Kidney capillary endothelial cell (primary cell): ENCODE measurements around the gene SCNN1B.

Experiments used
- DNase-seq: peaks from one replicate; pipeline ENCODE4 v3.0.0-alpha.2; 2018; ENCODE audit warnings: low spot score

The SCNN1B gene

DNA sequence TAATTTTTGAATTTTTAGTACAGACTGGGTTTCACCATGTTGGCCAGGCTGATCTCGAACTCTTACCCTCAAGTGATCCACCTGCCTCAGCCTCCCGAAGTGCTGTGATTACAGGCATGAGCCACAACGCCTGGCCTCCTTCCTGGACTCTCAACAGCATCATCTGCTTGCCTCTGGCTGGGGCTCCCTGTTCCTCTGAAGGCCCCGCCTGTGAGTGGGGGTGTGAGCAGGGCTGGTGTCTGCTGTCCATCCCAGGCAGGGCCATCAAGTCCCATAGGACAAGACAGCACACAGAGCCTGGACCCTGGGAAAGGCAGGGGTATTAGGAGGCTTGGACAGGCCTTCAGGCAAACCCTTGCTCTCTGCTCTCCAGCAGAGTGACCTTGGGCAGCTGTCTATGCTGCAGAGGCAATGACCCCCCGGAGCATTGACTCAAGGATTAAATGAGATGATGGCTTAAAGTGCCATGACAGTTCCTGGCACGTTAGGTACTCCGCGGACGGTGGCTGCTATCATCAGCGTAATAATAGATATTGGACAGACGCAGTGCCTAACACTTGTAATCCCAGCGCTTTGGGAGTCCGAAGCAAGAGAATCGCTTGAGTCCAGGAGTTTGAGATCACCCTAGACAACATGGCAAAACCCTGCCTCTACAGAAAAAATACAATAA lies 19.2 kb downstream of the SCNN1B start:
- no peak for DNase-seq

DNA sequence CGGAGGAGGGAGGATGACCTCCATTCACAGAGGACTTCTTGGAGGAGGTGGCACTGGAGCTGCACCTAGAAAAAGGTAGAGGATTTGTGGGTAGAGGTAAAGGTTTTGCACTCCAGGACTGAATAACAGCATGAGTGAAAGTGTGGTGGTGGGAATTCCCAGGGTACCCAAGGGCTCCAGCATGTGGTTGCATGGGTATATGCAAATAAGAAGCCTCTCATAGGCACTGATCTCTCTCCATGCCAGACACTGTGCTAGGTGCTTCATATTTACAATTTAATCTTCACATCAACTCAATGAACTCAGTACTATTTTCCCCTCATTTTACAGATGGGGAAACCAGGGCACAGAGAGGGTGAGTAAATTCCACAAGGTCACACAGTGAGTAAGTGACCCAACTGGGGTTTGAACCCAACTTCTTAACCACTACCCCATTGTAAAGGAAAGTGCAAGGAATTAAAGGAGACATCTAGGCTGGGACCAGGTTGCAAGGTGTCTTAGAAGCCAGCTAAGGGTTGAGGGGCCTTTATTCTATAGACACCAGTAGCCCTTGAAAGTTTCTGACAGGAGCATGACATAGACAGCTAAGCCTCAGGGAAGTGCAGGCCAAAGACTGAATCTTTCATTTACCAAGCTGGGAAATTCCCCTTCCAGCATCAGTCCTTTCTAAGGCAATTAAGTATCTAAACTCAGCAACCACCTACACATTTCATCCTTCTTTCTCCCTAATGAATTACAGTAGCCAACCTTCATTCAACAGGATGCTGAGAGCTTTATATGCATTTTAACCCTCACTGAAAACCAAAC lies 21.3 kb downstream of the SCNN1B start:
- DNase-seq, result no peak

DNA sequence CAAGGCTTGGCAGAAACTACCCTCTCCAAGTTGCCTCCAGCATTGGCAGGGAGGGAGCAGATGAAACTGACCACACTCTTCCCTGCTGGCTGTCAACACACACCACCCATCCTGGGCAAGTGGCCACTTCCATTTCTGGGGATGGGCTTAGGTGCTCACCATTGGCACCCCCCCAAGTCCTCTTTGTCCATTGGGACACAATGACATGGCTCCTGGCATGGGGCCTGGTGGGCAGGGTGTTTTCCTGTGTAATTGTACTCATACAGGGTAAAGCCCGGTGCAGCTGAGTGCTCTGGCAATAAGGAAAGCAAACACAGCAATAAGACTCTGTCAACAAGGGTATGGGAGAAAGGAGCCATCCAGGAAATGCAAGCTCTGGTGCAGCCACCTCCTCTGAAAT lies 22.6 kb downstream of the SCNN1B start:
- no peak for DNase-seq

DNA sequence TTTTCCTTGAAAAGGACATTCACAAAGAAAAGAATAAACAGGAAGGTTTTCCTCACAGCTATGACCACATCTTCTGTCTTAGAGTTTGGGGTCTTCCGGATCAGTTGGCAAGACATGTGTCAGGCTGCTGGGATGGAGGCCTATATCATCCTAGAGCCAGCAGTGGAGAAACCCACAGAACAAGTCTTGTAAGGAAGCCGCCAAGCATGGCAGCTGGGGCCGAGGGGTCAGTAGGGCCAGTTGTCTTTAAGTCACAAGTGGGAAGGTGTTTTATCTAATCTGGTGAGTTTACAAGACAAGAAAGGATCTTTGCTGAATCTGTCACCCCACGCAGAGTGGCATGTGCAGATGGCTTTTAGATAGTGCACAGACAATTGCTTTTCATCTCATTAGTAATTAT lies 25.7 kb downstream of the SCNN1B start:
- no peak for DNase-seq

DNA sequence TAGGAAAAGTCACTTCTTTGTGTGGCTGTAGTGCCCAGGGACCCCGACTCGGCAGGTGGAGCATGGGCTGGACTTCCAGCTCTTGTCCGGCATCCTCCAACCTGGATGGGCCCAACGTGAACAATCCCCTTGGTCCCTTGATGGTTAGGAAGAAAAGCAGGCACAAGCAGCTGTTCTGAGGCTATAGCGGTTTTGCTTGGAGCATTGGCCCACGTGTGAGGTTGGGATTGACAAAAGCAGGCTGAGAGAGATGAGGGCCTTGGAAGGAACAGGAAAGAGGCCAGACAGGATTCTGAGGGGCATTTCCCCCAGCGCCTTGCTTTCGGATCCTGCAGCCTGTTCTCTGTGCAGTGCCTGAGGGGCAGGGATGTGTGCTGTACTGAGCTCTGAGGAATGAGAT lies 28.1 kb downstream of the SCNN1B start:
- DNase-seq, result no peak

DNA sequence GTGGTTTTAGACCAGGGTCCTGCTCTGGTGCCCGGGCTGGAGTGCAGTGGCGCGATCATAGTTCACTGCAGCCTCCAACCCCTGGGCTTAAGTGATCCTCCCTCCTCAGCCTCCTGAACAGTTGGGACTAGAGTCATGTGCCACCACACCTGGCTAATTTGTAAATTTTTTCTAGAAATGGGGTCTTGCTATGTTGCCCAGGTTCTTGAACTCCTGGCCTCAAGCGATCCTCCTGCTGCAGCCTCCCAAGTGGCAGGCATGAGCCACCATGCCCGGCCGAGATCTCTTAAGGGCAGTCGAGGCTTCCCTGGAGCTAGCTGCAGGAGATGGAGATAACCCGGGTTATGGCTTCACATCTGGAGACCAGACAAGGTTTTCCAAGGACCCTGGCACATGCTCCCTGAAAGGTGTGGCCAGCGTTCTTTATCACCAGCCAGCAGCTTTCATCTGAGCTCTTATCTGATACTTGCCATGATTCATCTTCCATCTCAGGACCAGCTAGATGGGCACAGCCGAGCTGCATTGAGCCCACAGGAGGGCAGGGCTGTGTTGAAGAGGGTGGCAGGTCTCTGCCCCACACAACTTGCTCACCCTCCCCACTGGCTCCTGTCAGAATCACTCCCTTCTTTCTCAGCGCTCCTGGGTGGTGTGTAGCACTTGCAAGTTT lies 28.6 kb downstream of the SCNN1B start:
- no peak for DNase-seq

DNA sequence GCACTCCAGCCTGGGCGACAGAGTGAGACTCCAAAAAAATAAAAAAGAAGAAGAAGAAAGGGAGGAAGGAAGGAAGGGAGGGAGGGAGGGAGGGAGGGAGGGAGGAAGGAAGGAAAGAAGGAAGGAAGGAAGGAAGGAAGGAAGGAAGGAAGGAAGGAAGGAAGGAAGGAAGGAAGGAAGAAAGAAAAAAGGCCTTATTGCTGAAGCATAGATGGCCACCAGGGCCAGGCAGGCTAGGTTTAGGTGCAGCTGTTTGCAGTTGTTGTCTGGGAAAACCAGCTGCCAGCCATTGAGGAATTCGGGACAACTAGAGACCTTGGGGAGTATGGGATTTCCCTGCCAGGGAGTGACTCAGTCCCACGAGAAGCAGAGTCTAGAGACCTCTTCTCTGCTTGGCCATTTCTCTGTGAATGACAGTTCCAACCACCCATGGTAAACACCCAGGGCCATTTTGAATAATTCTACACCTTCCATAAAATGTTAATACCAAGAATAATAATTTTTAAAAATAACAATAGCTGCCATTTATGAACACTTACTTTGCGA lies 31.0 kb downstream of the SCNN1B start:
- no peak for DNase-seq

DNA sequence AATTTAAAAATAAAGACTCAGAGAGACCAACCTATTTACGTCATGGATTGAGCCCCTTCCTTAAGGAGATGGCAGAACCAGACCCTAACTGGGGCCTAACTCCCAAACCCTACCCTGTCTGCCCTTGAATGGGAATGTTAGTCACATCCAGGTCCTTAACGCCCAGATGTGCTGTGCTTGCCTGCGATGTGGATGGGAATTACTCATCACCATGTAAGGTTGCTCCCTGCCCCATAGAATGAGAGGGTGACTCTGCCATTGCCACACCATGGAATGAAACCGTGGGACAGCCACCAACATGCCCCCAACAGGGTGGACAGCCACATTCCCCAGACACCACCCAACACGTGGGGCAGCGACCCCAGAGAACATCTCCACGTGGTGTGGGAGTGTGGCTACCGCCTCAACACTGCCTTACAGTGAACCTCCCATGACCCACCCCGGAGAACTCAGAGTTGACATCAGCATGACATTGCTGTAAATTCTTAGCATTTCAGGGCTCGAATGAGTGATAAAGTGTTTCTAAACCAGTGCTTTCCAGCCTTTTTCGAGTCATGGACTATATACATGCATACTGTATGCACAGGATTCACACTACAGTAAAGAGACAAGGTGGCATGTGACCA lies 31.8 kb downstream of the SCNN1B start:
- DNase-seq, result no peak

DNA sequence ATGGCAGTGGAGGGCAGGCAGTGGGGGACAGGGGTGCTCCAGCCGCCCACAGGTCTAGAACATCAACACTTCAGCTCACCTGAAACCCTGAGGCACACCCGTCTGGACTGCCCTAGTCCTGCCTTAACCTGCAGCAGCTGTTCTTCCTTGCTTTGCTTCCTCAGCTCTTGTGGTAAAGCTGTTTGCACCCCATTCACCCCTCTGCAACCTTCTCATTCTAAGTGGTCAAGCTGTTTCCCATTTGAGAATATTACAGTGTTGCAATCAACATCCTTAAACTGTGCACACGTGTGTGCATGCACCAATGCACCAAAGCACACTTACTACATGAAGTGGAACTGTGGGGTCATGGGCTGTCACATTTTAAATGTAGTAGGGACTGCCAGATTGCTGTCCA lies 32.4 kb downstream of the SCNN1B start:
- no peak for DNase-seq

DNA sequence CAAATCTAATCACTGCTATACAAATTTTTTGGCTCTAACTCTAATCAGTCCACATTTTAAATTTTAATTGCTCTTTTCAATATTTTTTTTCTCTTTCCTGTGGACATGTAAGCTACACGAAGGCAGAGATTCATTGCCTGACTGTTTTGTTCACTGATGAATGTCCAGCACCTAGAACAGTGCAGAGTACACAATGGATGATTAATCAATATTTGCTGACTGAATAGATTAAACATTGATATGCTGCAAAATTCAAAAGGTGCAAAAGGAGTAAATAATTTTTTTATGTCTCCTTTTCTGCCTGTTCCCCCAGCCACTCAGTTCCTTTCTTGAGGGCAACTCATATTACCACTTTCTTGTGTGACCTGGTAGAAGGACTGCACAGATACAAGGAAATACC lies 32.8 kb downstream of the SCNN1B start:
- DNase-seq, result no peak

DNA sequence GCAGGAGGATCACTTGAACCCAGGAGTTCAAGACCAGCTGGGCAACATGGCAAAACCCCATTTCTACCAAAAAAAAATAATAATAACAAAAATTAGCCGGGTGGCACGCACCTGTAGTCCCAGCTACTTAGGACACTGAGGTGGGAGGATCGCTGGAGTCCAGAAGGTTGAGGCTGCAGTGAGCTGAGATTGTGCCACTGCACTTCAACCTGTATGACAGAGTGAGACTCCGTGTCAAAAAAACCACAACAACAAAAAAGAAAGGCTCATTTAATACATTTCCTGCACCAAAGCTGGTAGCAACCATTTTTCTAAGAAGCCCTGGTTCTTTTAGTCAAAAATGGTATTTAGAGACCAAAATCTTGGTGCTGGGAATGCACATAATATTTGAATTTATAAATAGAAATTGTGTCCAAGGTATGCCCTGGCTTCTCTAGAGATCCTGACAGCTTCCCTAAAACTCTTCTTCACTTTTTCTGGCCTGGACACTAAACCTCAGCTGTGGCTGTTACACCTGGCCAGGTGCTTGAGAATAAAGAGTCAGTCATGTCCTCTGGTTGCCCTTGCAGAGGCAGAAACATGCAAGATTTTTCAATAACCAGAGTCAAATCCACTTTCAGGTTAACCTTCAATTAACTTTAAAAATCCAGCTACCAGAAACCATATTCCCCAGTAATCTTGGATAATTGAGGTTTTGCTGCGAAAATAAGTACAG lies 35.9 kb downstream of the SCNN1B start:
- DNase-seq, result no peak

DNA sequence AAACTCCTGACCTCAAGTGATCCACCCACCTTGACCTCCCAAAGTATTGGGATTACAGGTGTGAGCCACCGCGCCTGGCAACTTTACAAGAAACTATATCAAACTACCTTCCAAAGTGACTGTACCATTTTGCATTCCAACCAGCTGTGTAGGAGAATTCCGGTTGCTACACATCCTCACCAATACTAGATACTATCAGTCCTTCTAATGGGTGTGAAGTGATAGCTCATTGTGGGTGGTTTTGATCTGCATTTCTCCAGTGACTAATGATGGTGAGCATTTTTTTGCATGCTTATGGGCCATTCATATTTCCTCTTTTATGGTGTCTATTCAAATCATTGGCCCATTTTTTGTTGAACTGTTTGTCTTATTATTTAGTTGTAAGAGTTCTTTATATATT lies 37.7 kb downstream of the SCNN1B start:
- DNase-seq, result no peak

DNA sequence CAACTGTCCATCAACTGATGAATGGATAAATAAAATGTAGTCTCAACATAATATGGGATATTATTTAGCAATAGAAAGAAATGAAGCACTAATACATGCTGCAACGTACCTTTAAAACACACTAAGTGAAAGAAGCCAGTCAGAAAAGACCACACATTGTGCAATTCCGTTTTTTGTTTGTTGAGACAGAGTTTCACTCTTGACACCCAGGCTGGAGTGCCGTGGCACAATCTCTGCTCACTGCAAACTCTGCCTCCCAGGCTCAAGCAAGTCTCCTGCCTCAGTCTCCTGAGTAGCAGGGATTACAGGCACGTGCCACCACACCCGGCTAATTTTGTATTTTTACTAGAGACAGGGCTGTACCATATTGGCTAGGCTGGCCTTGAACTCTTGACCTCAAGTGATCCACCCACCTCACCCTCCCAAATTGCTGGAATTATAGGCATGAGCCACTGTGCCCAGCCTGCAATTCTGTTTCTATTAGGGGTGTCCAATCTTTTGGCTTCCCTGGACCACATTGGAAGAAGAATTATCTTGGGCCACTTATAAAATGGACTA lies 40.1 kb downstream of the SCNN1B start:
- DNase-seq, result no peak

DNA sequence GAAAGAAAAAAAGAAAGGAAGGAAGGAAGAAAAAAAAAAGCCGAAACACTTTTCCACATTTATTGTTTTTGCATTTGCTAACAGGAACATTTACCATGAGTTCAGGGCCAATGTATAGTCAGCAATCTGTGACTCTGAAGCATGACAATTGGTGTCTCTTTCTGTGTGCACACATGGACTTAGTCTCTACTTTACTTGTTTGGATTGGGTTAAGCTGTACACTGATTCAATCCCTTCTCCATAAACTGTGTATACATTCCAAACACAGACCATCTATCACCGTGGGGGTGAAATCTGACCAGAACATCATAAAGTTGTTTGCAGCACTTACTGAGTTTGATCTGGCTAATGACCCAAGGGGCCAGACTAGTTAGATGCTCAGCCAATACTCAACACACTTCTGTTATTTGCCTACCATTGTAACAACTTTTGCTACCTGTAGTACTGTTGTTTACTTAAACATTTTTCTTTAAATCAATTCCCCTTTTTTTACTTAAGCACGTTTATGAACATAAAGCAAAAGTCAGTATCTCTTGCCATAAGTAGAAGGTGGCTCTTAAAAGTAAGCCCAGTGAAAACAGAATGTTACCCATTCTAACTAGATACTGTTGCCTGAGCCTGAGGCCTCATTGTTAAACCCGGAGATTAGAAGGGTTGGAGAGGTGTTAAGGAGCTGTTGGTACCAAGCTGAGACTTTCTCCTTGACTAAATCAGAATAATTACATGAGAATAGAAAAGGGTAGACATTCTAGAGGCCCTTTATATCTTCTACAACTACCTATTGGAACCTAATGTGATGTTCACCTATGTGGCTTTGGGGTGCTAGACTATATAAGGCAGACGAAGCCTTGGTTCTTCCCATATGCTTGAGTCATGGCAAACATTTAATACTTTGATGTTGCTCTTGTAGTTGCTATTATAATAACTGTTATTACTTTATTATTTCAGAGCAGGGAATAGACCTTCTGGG lies 41.8 kb downstream of the SCNN1B start:
- no peak for DNase-seq

DNA sequence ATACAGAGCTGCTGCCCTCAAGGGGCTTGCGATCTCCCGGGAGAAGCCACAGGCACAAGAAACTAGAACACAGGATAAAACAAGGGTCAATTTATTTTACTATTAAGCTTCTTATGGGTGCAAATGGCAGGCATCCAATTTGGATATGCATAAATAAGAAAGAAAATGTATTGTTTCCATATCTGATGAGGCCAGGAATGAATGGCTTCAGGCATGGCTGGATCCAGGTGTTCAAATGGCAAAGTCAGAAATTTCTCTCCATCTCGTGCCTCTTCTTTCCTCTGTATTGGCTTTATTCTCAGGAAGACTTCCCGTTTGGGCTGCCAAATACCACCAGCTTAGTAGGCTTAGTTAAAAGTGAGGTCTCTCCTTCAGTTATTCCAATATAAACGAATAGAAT lies 43.1 kb downstream of the SCNN1B start:
- DNase-seq, result no peak

DNA sequence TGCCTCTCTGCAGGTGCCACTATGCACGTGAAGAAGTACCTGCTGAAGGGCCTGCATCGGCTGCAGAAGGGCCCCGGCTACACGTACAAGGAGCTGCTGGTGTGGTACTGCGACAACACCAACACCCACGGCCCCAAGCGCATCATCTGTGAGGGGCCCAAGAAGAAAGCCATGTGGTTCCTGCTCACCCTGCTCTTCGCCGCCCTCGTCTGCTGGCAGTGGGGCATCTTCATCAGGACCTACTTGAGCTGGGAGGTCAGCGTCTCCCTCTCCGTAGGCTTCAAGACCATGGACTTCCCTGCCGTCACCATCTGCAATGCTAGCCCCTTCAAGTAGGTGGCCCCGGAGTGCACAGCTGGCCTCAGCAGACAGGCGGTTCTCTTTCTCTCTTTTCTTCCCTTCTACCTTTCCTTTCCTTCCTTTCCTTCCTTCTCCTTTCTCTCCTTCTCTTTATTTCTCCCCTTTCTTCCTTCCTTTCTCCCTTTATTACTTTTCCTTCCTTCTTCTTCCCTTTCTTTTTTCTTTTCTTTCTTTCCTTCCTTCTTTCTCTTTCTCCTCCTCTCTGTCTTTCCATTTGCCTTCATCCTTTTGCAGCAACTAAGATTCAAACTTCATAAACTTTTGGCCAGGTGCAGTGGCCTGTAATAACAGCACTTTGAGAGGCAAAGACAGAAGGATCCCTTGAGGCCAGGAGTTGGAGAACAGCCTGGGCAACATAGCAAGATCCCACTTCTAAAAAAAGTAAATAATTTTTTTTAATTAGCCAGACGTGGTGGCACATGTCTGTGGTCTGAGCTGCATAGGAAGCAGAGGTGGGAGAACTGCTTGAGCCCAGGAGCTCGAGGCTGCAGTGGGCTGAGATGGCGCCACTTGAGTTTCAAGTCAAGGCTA lies 46.7 kb downstream of the SCNN1B start:
- no peak for DNase-seq

DNA sequence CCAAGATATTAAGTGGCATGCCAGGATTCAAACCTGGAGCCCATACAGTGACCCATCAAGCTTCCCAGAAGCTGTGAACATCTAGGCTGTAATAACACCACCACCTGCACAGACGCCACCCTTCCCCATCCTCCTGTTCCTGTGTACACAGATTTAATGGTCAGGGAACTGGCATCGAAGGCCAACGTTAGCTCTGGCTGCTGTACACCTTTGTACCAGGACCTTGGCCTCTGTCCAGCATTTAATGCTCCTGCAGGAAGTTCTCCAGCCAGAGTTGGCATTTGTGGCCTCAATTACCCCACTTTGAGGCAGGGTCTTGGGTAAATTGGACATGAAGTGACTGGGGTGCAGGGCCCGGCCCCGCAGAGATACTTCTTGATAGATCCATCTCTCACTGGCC lies 49.3 kb downstream of the SCNN1B start:
- DNase-seq, result no peak

DNA sequence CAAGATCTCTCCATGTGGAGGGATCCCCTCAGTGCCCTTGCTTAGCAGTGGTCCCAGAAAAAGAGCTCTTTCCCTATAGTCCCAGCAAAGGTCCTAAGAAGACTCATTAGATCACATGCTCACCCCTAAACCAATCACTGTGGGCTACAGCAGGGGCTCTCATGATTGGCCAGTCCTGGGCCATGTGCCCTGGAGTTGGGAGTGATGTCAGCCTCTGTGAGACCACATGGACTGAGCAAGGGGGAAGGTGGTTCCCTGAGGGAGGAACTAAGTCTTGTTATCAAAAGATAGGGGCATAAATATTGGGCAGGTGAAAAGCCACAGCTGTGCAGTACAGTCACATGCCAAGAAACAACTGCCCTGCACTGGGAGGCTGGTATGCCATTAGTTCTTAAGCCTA lies 51.3 kb downstream of the SCNN1B start:
- no peak for DNase-seq

DNA sequence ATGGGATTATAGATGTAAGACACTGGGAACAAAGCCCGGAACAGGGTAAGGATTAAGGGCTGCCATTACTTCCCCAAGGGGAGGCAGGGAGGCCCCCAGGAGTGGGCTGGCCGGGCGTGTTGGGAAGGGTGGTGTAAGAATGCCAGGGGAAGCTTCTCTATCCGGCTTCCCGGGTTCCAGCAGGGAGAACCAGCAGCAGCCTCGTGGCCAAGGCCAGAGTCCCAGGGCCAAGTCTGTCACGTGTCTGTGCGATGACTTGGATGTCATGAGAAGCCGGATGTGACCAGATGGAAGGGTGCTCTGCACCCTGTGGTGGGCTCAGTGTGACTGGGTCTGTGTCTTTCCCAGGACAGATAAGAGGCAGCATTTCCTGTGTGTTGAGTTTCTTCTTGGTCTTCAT lies 52.1 kb downstream of the SCNN1B start:
- no peak for DNase-seq
